ENCODE measurements around the gene SAMD4A. TPM values are rescaled to one million over a fixed set of nuclear protein-coding genes. Genes with fewer than 3 reads are reported as not detected.
"Not testable (repeated sequence)": the region's sequence is repeated elsewhere in the genome, so short reads cannot be mapped to it uniquely, and the experiment has no call there.

The SAMD4A gene
- total RNA-seq, 2 experiments from 2014 or later, result 1.0 to 1.2 TPM

DNA sequence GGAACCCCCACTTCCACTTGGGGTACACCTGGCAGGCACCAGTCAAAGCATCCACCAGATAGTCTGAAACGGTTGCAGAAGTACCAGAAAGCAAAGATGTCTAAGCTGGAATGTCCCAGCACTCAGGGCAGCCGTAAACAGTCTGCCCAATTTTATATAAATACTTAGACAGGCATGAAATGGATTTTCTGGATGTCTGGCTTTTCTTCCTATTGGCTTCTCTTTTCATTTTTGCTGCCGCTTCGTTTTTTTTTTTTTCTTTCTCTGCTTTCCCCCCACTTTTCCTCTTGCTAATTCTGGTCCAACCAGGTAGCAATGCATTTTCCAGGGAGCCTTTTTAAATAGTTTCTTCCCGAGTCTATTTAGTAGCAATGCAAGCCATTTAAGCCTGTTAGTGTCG, 168.0 kb downstream of the SAMD4A start:
- no peak for DNase-seq
- no peaks in the 10 kb centered on the region for H3K9me3 Mint-ChIP-seq
- H3K4me3 Mint-ChIP-seq, result no peak overlapping the region
- peaks cover 26% of the 10 kb centered on the region for H3K27me3 Mint-ChIP-seq
- H3K27ac Mint-ChIP-seq, result no peak overlapping the region
- ChIA-PET POLR2A (interaction anchor here (1.4 kb wide), 1 partner anchor 9 kb away, joined by 4 read pairs; no protein-coding TSS in a partner anchor), CTCF (interaction anchor here (0.6 kb wide), 1 partner anchor 44 kb away, joined by 3 read pairs; no protein-coding TSS in a partner anchor)
- H3K4me1 Mint-ChIP-seq, result peaks cover 36% of the 10 kb centered on the region
- no peaks in the 10 kb centered on the region for H3K36me3 Mint-ChIP-seq (ENCODE audit: low read depth)

DNA sequence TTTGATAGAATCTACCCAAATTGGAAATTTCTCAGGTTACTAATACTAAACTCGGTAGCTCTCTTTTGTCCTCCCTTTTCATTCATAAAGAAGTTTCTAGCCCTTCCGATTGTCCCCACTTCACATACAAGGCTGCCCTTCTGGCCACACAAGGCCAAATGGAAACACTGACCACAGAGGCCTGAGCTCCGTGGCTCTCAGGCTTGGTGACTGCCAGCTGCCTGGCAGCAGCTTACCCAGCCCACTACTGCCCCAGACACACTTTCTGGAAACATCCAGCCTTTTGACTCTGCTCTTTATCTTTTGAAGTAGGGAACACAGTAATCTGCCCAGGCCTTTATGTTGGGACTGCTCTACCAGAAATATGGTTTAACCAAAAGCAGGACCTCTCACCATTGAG, 168.5 kb downstream of the SAMD4A start:
- DNase-seq, result no peak
- ChIA-PET CTCF (no interaction called here), POLR2A (interaction anchor here (1.4 kb wide), 1 partner anchor 9 kb away, joined by 4 read pairs; no protein-coding TSS in a partner anchor)
- Mint-ChIP-seq H3K27ac (no peak overlapping the region), H3K4me3 (no peak overlapping the region), H3K4me1 (peaks cover 31% of the 10 kb centered on the region), H3K36me3 (ENCODE audit: low read depth) (no peaks in the 10 kb centered on the region), H3K9me3 (no peaks in the 10 kb centered on the region), H3K27me3 (peaks cover 25% of the 10 kb centered on the region)

DNA sequence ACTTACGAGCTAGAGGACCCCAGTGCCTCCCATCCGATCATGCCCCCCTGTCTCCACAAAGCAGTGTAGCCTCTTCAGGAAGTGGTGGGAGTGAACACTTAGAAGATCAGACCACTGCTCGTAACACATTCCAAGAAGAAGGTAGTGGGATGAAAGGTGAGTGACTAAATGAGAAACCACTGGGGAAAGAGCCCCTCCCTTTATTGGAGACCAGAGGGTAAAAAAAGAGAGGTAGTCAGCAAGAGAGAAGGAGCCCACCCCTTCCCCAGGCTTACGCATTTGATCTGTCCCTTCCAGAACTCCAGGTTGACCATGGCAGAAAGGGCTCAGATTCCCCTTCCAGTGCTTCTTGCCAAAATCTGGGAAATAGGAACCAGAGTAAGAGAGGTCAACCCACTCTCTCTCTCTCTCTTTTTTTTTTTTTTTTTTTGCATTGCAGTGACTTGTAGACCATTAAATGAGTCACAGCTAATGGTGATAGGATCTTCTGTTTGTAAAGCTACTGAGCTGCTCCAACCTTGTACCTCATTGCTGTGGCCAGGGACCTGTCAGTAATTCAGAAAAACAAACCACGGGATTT, 170.3 kb downstream of the SAMD4A start:
- no peaks in the 10 kb centered on the region for H3K36me3 Mint-ChIP-seq (ENCODE audit: low read depth)
- no peaks in the 10 kb centered on the region for H3K9me3 Mint-ChIP-seq
- no peak overlapping the region for H3K27ac Mint-ChIP-seq
- POLR2A ChIA-PET, result no interaction called here
- H3K4me1 Mint-ChIP-seq, result peaks cover 27% of the 10 kb centered on the region
- no peak overlapping the region for H3K4me3 Mint-ChIP-seq
- no peak for DNase-seq
- peaks cover 18% of the 10 kb centered on the region for H3K27me3 Mint-ChIP-seq
- CTCF ChIA-PET, result interaction anchor here (1.1 kb wide), 1 partner anchor 36 kb away, joined by 4 read pairs; no protein-coding TSS in a partner anchor

DNA sequence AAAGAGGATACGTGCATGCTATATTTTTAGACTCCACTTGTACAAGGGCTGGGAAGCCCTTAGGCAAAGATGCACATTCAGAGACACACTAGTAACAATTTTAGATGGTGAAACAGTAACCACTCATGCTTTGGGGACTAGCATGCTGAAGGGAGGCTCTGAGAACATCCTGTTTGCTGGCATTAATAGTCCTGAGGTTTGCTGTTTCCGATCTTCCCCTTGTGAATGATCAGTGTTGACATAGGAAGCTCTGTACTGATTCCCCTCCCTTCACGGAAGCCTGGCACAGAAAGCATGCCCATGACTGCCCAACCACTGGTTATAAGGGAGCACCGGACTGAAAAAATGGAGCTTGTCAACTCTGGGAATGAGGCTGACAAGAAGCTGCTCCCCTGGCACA, 171.1 kb downstream of the SAMD4A start:
- no peak for DNase-seq
- peaks cover 13% of the 10 kb centered on the region for H3K27me3 Mint-ChIP-seq
- no peaks in the 10 kb centered on the region for H3K36me3 Mint-ChIP-seq (ENCODE audit: low read depth)
- no peak overlapping the region for H3K4me3 Mint-ChIP-seq
- ChIA-PET CTCF (interaction anchor here (1.1 kb wide), 1 partner anchor 36 kb away, joined by 4 read pairs; no protein-coding TSS in a partner anchor), POLR2A (no interaction called here)
- peaks cover 34% of the 10 kb centered on the region for H3K4me1 Mint-ChIP-seq
- H3K9me3 Mint-ChIP-seq, result no peaks in the 10 kb centered on the region
- H3K27ac Mint-ChIP-seq, result no peak overlapping the region

DNA sequence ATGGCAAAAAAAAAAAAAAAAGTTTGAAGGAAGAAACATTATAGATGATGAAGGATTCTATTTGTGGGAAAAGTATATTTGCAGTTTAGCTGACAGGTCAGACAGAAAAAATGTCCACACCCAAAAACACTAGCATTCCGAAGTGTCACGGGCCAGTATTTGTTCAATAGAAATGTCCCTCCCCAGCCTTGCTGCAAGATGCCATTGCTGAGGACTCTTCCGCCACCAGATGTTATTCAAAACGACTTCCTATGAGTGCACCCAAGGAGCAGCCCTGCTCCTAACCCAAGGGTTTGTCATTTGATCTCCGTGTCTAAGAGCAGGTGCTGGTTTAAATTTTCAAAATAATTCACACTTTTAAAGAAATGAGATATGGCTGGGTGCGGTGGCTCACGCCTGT, 172.6 kb downstream of the SAMD4A start:
- Mint-ChIP-seq H3K27ac (no peak overlapping the region), H3K4me1 (peaks cover 39% of the 10 kb centered on the region), H3K36me3 (ENCODE audit: low read depth) (no peaks in the 10 kb centered on the region), H3K27me3 (peaks cover 11% of the 10 kb centered on the region), H3K4me3 (no peak overlapping the region), H3K9me3 (no peaks in the 10 kb centered on the region)
- ChIA-PET CTCF (no interaction called here), POLR2A (interaction anchor here (1.0 kb wide), 1 partner anchor 17 kb away, joined by 3 read pairs; no protein-coding TSS in a partner anchor)
- no peak for DNase-seq

DNA sequence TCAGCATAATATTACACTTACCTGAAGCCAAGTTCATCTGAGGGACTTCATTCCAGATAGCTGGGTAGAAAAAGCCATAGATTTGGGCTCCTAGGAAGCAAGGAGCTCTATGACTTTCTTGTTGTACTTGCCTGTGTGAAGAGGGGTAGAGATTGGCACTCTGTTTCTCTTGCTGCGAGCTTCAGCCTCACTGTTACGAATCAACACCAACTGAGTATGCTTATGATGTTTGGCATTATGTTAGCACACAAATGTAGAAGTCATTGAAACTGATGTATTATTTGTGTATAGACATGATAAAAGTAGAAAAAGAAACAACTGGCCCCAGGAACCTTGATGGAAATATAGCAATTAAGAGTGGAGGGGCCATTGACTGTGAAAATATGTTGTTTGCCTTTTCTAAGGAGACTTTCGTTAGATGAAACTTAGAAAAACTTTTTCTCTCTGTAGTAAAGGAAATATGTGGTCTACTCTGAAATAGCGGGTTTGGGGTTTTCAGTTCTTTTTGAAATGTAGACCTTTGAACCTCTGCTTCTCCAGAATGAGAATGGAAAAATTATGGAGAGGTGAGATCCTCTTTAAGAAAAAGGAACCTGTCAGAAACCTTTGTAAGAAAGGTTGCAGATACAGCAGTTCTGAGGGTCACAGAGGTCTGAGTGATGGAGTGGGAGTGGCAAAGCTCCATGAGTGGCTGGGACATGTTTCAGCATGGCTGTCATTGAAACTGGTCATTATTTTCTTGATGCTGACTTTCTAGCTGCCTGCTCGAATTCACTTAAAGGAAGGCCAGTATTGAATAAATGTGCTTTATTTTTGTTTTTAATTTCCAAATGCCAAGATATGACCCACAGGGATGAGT, 175.8 kb downstream of the SAMD4A start:
- ChIA-PET POLR2A (no interaction called here), CTCF (interaction anchor here (1.0 kb wide), 1 partner anchor 30 kb away, joined by 3 read pairs; no protein-coding TSS in a partner anchor)
- DNase-seq, result no peak
- Mint-ChIP-seq H3K4me3 (no peak overlapping the region), H3K36me3 (ENCODE audit: low read depth) (no peaks in the 10 kb centered on the region), H3K4me1 (peaks cover 27% of the 10 kb centered on the region), H3K27me3 (peaks cover 16% of the 10 kb centered on the region), H3K9me3 (no peaks in the 10 kb centered on the region), H3K27ac (no peak overlapping the region)

DNA sequence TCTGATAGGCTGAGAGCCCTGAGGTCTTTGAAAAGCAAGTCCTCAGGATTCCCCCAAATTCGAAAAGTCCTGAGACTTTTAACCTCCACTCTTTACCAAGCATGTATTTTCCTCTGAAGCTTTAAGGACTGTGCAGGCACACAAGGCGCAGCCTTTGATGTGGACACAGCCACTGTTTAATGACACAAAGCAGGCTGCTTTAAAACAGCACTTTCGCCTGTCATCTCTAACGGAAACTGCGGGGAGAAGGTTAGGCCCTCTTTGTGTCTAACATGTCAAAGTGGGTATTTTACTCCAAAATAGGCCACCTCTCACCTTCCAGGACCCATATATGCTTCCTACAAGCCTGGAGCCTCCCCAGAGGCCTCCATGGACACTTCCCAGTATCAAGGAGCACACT, 176.5 kb downstream of the SAMD4A start:
- no peak overlapping the region for H3K4me3 Mint-ChIP-seq

DNA sequence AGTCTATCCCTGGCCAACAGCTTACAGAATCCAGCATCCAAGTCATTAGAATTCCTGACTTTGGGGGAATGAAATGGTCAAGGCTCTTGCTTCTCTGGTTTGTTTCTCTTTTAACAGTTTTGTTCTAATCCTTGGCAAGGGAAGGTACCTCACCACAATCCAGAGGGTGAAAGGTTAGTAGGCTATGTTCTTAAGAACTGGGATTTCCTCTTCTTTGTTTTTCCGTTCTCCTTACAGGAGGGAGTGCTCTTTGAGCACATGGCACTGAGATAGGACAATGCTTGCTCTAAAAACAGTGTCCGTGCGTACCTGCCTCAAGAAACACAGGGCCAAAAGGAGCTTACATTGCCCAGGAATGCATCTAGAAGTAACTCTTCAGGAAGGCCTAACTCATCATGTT, 179.1 kb downstream of the SAMD4A start:
- Mint-ChIP-seq H3K4me3 (no peak overlapping the region), H3K36me3 (ENCODE audit: low read depth) (no peaks in the 10 kb centered on the region), H3K27me3 (peaks cover 14% of the 10 kb centered on the region), H3K27ac (no peak overlapping the region), H3K4me1 (peaks cover 16% of the 10 kb centered on the region), H3K9me3 (no peaks in the 10 kb centered on the region)
- ChIA-PET CTCF (interaction anchor here (2.0 kb wide), 1 partner anchor 28 kb away, joined by 6 read pairs; no protein-coding TSS in a partner anchor), POLR2A (no interaction called here)
- no peak for DNase-seq

More for the DNA sequence above, 176.5 kb downstream of the SAMD4A start:
- H3K4me1 Mint-ChIP-seq, result peaks cover 20% of the 10 kb centered on the region
- no peak overlapping the region for H3K27ac Mint-ChIP-seq
- CTCF ChIA-PET, result no interaction called here
- POLR2A ChIA-PET, result no interaction called here
- no peaks in the 10 kb centered on the region for H3K9me3 Mint-ChIP-seq
- H3K27me3 Mint-ChIP-seq, result peaks cover 16% of the 10 kb centered on the region
- no peaks in the 10 kb centered on the region for H3K36me3 Mint-ChIP-seq (ENCODE audit: low read depth)
- no peak for DNase-seq

DNA sequence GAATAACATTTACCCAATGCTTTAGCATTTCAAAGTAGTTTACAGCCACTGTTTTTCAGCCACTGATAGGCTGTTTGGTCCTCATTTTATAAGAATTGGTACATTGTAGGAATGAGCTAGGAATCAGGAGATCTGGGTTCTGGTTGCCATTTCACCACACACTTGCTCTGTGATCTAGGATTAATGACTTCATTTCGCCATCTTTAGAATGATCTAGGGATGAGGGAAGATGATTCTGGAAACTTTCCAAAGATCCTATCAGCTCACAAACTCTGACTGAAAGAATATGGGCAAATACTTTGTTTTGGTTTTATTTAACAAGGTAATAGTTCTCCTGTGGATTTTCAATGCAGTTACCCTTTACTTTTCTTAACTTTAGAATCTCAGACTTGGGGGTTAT, 180.7 kb downstream of the SAMD4A start:
- DNase-seq, result no peak
- Mint-ChIP-seq H3K36me3 (ENCODE audit: low read depth) (no peaks in the 10 kb centered on the region), H3K4me3 (no peak overlapping the region), H3K27me3 (peaks cover 12% of the 10 kb centered on the region), H3K9me3 (no peaks in the 10 kb centered on the region), H3K27ac (no peak overlapping the region), H3K4me1 (peaks cover 9% of the 10 kb centered on the region)
- ChIA-PET POLR2A (no interaction called here), CTCF (no interaction called here)

DNA sequence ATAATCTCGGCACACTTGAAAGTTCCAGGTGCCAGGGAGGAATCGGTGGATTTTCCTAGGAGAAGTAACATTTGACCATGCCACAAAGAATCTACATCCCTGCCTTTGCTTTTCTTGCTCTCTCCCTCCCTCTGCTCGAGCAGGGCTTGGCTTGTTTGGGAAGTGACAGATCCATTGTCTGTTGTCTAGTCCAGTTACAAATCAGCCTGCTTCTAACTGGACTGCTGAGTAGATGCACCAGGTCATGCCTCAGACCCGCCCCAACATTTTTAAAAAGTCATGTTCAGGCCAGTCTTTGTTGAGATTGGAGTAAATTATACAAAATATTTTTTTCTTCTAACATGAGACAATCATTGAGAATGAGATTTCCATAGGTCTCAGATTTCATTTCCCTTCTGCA, 182.3 kb downstream of the SAMD4A start:
- no peaks in the 10 kb centered on the region for H3K4me1 Mint-ChIP-seq
- no peak for DNase-seq
- CTCF ChIA-PET, result no interaction called here
- H3K4me3 Mint-ChIP-seq, result no peak overlapping the region
- peaks cover 12% of the 10 kb centered on the region for H3K27me3 Mint-ChIP-seq
- no peaks in the 10 kb centered on the region for H3K9me3 Mint-ChIP-seq
- POLR2A ChIA-PET, result no interaction called here
- H3K36me3 Mint-ChIP-seq (ENCODE audit: low read depth), result no peaks in the 10 kb centered on the region
- no peak overlapping the region for H3K27ac Mint-ChIP-seq

DNA sequence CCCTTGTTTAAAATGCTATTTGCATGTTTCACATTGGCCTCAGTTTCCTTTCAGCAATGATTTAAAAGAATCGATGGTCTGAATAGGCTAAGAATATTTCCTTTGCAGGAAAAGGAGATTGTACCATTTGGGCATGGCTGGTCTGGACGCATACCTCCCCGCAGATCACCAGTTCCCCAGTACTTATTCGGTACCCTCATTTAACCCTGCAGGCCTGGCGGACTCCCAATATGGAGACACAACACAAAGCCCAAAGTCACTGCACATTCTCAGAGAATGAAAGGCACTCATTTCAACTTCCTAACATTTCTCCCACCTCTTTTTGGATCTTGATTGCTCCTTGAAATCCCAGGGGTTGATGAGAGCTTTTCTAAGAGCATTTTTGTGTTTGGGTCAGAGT, 182.8 kb downstream of the SAMD4A start:
- peaks cover 10% of the 10 kb centered on the region for H3K27me3 Mint-ChIP-seq
- CTCF ChIA-PET, result no interaction called here
- H3K4me3 Mint-ChIP-seq, result no peak overlapping the region
- no peak for DNase-seq
- H3K36me3 Mint-ChIP-seq (ENCODE audit: low read depth), result no peaks in the 10 kb centered on the region
- POLR2A ChIA-PET, result no interaction called here
- H3K4me1 Mint-ChIP-seq, result peaks cover under 1% of the 10 kb centered on the region
- H3K27ac Mint-ChIP-seq, result no peak overlapping the region
- H3K9me3 Mint-ChIP-seq, result no peaks in the 10 kb centered on the region

DNA sequence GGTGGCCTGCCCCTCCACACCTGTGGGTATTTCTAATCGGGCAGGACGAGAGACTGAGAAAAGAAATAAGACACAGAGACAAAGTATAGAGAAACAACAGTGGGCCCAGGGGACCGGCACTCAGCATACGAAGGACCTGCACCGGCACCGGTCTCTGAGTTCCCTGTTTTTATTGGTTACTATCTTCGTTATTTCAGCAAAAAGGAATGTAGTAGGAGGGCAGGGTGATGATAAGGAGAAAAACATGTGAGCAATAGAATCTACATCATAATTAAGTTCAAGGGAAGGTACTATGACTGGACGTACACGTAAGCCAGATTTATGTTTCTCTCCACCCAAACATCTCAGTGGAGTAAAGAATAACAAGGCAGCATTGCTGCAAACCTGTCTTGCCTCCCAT, 185.7 kb downstream of the SAMD4A start:
- Mint-ChIP-seq H3K4me1 (peaks cover 16% of the 10 kb centered on the region), H3K27me3 (peaks cover 16% of the 10 kb centered on the region)
- H3K36me3 Mint-ChIP-seq (ENCODE audit: low read depth); H3K4me3 Mint-ChIP-seq; CTCF ChIA-PET; H3K9me3 Mint-ChIP-seq; H3K27ac Mint-ChIP-seq; DNase-seq; POLR2A ChIA-PET: not testable (repeated sequence)

DNA sequence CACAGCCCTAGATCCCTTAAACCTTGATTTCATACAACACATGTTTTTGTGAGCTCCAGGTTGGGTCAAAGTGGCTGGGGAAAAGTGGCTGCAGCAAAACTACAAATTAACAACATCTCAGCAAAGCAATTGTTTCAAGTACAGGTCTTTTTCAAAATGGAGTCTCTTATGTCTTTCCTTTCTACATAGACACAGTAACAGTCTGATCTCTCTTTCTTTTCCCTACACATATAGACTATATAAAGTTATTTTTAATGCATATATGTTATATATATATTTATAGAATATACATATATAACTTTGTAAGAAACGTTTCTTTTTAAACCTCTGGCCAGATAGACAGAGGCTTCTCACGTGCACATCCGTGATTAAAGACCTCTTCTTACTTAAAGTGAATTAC, 186.5 kb downstream of the SAMD4A start:
- DNase-seq; H3K9me3 Mint-ChIP-seq; POLR2A ChIA-PET; H3K27ac Mint-ChIP-seq; H3K4me3 Mint-ChIP-seq; H3K36me3 Mint-ChIP-seq (ENCODE audit: low read depth): not testable (repeated sequence)
- Mint-ChIP-seq H3K4me1 (peaks cover 19% of the 10 kb centered on the region), H3K27me3 (peaks cover 16% of the 10 kb centered on the region)
- CTCF ChIA-PET, result interaction anchor here (0.8 kb wide), 1 partner anchor 62 kb away, joined by 5 read pairs; no protein-coding TSS in a partner anchor
